ENCODE results near the gene CEACAM4. TPM values are rescaled to one million over a fixed set of nuclear protein-coding genes. Genes with fewer than 3 reads are reported as not detected.
A peak's percentile ranks its signal among the peaks of the same experiment; 100 is the strongest.

Gene CEACAM4
- total RNA-seq, 2 experiments from 2014 or later = not detected

GRCh38 chr19:41578886-41579285 lies 48.0 kb downstream of the CEACAM4 start:
- no peaks in the 10 kb centered on the region for H3K27me3 Mint-ChIP-seq
- DNase-seq = no peak
- peaks cover 32% of the 10 kb centered on the region for H3K9me3 Mint-ChIP-seq
- intact Hi-C loops (cut with micrococcal nuclease) = no loop called here
- POLR2A ChIA-PET = no interaction called here
- H3K4me3 Mint-ChIP-seq = no peak overlapping the region
- peaks cover 49% of the 10 kb centered on the region for H3K36me3 Mint-ChIP-seq
- peaks cover 29% of the 10 kb centered on the region for H3K4me1 Mint-ChIP-seq (ENCODE audit: low read depth)
- H3K27ac Mint-ChIP-seq = no peak overlapping the region
- CTCF ChIA-PET = interaction anchor here (1.0 to 1.4 kb wide), 3 partner anchors 9 to 128 kb away, joined by 3 to 5 read pairs (median 3); no protein-coding TSS in a partner anchor

GRCh38 chr19:41577833-41578232 lies 49.0 kb downstream of the CEACAM4 start:
- CTCF ChIA-PET = interaction anchor here (0.8 to 10.8 kb wide), 4 partner anchors 17 to 36 kb away, joined by 3 to 67 read pairs (median 4); no protein-coding TSS in a partner anchor

GRCh38 chr19:41577144-41577830 lies 49.6 kb downstream of the CEACAM4 start:
- POLR2A ChIA-PET = interaction anchor here (0.7 kb wide), 1 partner anchor 8 kb away, joined by 3 read pairs; no protein-coding TSS in a partner anchor
- Mint-ChIP-seq H3K27me3 (no peaks in the 10 kb centered on the region), H3K9me3 (peaks cover 20% of the 10 kb centered on the region), H3K36me3 (peaks cover 33% of the 10 kb centered on the region), H3K27ac (no peak overlapping the region), H3K4me3 (no peak overlapping the region), H3K4me1 (ENCODE audit: low read depth) (peaks cover 29% of the 10 kb centered on the region)
- DNase-seq = no peak
- CTCF ChIA-PET = interaction anchor here (1.3 to 10.8 kb wide), 4 partner anchors 16 to 128 kb away, joined by 3 to 67 read pairs (median 16); no protein-coding TSS in a partner anchor
- intact Hi-C loops (cut with micrococcal nuclease) = no loop called here

More at GRCh38 chr19:41577833-41578232, 49.0 kb downstream of the CEACAM4 start:
- no peak for DNase-seq
- Mint-ChIP-seq H3K27ac (no peak overlapping the region), H3K4me1 (ENCODE audit: low read depth) (peaks cover 29% of the 10 kb centered on the region), H3K27me3 (no peaks in the 10 kb centered on the region), H3K9me3 (peaks cover 26% of the 10 kb centered on the region), H3K36me3 (peaks cover 39% of the 10 kb centered on the region), H3K4me3 (no peak overlapping the region)
- POLR2A ChIA-PET = no interaction called here
- intact Hi-C loops (cut with micrococcal nuclease) = no loop called here

GRCh38 chr19:41575998-41576397 lies 50.9 kb downstream of the CEACAM4 start, which contains the start of gene CEACAM21:
Gene CEACAM21, plus strand, starts transcription at chr19:41576166. Its CDS starts 109 bp downstream, at chr19:41576275.
- ChIA-PET CTCF (interaction anchor here (1.0 to 10.8 kb wide), 6 partner anchors 15 to 219 kb away, joined by 3 to 67 read pairs (median 6); partner anchors contain the start of gene DMAC2), POLR2A (no interaction called here)
- H3K27me3 Mint-ChIP-seq = no peaks in the 10 kb centered on the region
- peak; percentile 76 for DNase-seq
- H3K4me1 Mint-ChIP-seq (ENCODE audit: low read depth) = peaks cover 29% of the 10 kb centered on the region
- intact Hi-C loops (cut with micrococcal nuclease) = no loop called here
- peaks cover 9% of the 10 kb centered on the region for H3K9me3 Mint-ChIP-seq
- peaks cover 20% of the 10 kb centered on the region for H3K36me3 Mint-ChIP-seq
- peak within 1 kb of the TSS; percentile 73 for H3K4me3 Mint-ChIP-seq
- H3K27ac Mint-ChIP-seq = peak within 1 kb of the TSS; percentile 78

GRCh38 chr19:41570639-41571112 lies 56.2 kb downstream of the CEACAM4 start:
- intact Hi-C loops (cut with micrococcal nuclease) = loop anchor here (1.0 to 2.0 kb wide), 3 partner anchors 26 to 121 kb away; no protein-coding TSS in a partner anchor
- Mint-ChIP-seq H3K27ac (no peak overlapping the region), H3K9me3 (no peaks in the 10 kb centered on the region), H3K27me3 (no peaks in the 10 kb centered on the region), H3K4me3 (no peak overlapping the region), H3K4me1 (ENCODE audit: low read depth) (peaks cover 43% of the 10 kb centered on the region), H3K36me3 (peaks cover 6% of the 10 kb centered on the region)
- ChIA-PET POLR2A (interaction anchor here (1.0 to 1.1 kb wide), 2 partner anchors 16 to 25 kb away, joined by 3 to 4 read pairs; no protein-coding TSS in a partner anchor), CTCF (interaction anchor here (0.6 to 17.6 kb wide), 24 partner anchors 8 to 218 kb away, joined by 3 to 281 read pairs (median 4); partner anchors contain the start of genes DMAC2 and ERICH4)
- peak; percentile 90 for DNase-seq

- POLR2A ChIA-PET = interaction anchor here (1.0 to 1.6 kb wide), 3 partner anchors 14 to 25 kb away, joined by 3 to 4 read pairs (median 4); no protein-coding TSS in a partner anchor
- H3K4me3 Mint-ChIP-seq = no peak overlapping the region
- intact Hi-C loops (cut with micrococcal nuclease) = loop anchor here (1.0 to 2.0 kb wide), 3 partner anchors 27 to 121 kb away; no protein-coding TSS in a partner anchor
- CTCF ChIA-PET = interaction anchor here (0.6 to 17.6 kb wide), 26 partner anchors 8 to 217 kb away, joined by 3 to 281 read pairs (median 4); partner anchors contain the start of genes DMAC2 and ERICH4
- DNase-seq = no peak
- no peaks in the 10 kb centered on the region for H3K9me3 Mint-ChIP-seq
- no peak overlapping the region for H3K27ac Mint-ChIP-seq
- H3K27me3 Mint-ChIP-seq = no peaks in the 10 kb centered on the region
- peaks cover 40% of the 10 kb centered on the region for H3K4me1 Mint-ChIP-seq (ENCODE audit: low read depth)
- H3K36me3 Mint-ChIP-seq = peaks cover 6% of the 10 kb centered on the region
Observed at GRCh38 chr19:41570179-41570578, 56.7 kb downstream of the CEACAM4 start.

GRCh38 chr19:41569481-41570150 lies 57.3 kb downstream of the CEACAM4 start:
- intact Hi-C loops (cut with micrococcal nuclease) = loop anchor here (1.0 to 2.0 kb wide), 3 partner anchors 27 to 120 kb away; no protein-coding TSS in a partner anchor
- Mint-ChIP-seq H3K27me3 (no peaks in the 10 kb centered on the region), H3K4me3 (no peak overlapping the region), H3K4me1 (ENCODE audit: low read depth) (peaks cover 40% of the 10 kb centered on the region), H3K9me3 (no peaks in the 10 kb centered on the region), H3K36me3 (peaks cover 6% of the 10 kb centered on the region), H3K27ac (no peak overlapping the region)
- DNase-seq = no peak
- POLR2A ChIA-PET = interaction anchor here (0.9 to 2.0 kb wide), 5 partner anchors 11 to 27 kb away, joined by 3 to 13 read pairs (median 3); no protein-coding TSS in a partner anchor
- CTCF ChIA-PET = interaction anchor here (0.6 to 17.6 kb wide), 21 partner anchors 8 to 217 kb away, joined by 3 to 281 read pairs (median 4); partner anchors contain the start of genes DMAC2 and ERICH4

Other genes starting within 250 kb of the CEACAM4 start
- gene EXOSC5, start 229.7 kb downstream of the CEACAM4 start, total RNA-seq = 10 to 100 TPM; 43.0 to 45.5 TPM
- gene BCKDHA, start 229.3 kb downstream of the CEACAM4 start, total RNA-seq = 10 to 100 TPM; 17.4 to 23.2 TPM
- under 1 TPM; 0.55 to 0.68 TPM for gene B3GNT8, start 199.7 kb downstream of the CEACAM4 start, total RNA-seq
- 10 to 100 TPM; 47.5 to 47.8 TPM for gene DMAC2, start 187.2 kb downstream of the CEACAM4 start, total RNA-seq
- gene ERICH4, start 183.9 kb downstream of the CEACAM4 start, total RNA-seq = not detected
- gene CEACAM21, start 50.9 kb downstream of the CEACAM4 start, total RNA-seq = 10 to 100 TPM; 40.8 to 40.9 TPM
- not detected for gene CEACAM7, start 61.2 kb upstream of the CEACAM4 start, total RNA-seq
- gene CEACAM5, start 81.6 kb upstream of the CEACAM4 start, total RNA-seq = not detected
- gene CEACAM6, start 128.5 kb upstream of the CEACAM4 start, total RNA-seq = not detected
- gene CEACAM3, start 169.5 kb upstream of the CEACAM4 start, total RNA-seq = not detected
- not detected for gene LYPD4, start 217.6 kb upstream of the CEACAM4 start, total RNA-seq
- gene DMRTC2, start 218.0 kb upstream of the CEACAM4 start, total RNA-seq = not detected
- gene RPS19, start 233.2 kb upstream of the CEACAM4 start, total RNA-seq = 1,000 to 10,000 TPM; 3,181 to 3,314 TPM